Stimulated activated CD8-positive, alpha-beta memory T cell treated with anti-CD3 and anti-CD28 coated beads, Interleukin-15, amount 100 ng/mL, for 1 hour (primary cell): Measurements from ENCODE around the gene CTBP2.

Source experiments
- DNase-seq: peaks from one replicate; pipeline ENCODE4 v3.0.0-alpha.2; 2020; ENCODE audit warnings: low read depth

The CTBP2 gene

DNA sequence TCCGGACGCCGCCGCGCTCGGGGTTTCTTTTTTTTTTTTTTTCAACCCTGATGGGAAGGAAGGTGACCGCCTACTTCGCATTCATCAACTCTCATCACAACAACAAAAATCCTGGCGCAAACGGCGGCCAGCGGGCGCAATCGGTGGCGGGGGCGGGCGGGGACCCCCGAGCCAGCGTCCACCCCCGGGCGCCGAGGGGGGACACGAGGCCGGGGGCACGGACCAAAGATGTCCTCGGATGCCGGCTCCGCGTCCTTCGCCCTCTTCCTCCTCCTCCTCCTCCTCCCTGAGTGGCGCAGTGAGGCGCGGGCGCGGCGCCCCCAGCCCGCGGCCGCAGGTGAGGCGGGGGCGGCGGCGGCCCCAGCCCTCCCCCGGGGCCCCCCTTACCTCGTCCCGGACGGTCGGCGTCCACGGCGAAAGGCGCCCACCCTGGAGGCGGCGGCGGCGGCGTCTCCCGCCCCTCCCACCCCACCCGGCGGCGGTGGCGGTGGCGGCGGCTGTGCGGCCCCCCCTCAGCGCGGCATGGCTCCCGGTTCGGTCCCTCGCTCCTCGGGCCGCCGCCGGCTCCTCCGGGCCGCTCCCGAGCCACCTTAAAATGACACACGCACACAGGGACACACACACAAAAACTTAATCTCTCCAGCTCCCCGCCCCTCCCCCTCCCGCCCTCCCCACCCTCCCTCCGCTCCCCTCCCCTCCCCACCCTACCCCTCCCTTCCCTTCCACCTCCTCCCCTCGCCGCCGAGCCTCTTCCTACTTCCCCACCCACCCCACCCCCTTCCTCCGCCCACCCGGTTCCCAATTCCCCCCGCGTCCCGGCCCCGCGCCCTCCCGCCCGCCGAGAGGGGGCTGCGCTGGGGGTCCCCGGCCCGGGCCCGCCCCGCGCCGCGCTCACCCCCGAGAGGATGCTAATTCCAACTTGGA, at the start of gene CTBP2:
TSS of gene CTBP2 (minus strand) at position 632 of the 924 bp plus-strand sequence.
- DNase-seq, result no peak

DNA sequence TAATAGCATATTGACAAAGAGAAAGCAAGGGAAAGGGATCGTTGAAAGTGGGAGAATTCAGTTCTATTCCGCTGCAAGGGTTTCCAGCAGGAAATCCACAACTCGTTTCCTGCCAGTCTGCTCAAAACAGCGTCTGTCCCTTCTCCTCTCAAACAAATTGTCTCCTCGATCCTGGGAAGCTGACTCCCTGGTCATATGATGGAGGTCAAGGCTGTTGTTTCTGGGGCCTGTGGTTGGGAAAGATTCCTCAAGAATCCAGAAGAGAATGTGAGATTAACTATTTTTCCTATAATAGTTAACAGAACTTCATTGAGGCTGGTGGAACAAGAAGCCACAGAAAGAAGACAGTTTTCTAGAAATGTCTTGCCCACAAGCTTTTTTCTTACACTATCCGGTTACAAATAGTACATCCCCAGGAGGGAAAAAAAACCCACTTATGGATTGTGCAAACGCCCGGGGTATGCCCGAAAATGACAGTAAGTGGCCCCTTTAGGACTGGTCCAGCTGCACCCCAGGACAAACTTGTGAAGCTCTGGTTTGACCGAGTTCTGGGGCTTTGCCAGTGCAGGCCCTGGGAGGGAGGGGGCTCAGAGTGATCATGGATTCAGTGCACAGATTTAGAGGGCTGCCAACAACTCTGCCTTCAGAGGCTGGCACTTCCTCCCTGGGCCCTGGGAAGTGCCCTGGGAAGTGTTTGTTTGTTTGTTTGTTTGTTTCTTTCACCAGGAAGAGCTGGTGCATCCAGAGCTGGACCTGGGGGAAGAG, 49.4 kb upstream of the CTBP2 start:
- no peak for DNase-seq

DNA sequence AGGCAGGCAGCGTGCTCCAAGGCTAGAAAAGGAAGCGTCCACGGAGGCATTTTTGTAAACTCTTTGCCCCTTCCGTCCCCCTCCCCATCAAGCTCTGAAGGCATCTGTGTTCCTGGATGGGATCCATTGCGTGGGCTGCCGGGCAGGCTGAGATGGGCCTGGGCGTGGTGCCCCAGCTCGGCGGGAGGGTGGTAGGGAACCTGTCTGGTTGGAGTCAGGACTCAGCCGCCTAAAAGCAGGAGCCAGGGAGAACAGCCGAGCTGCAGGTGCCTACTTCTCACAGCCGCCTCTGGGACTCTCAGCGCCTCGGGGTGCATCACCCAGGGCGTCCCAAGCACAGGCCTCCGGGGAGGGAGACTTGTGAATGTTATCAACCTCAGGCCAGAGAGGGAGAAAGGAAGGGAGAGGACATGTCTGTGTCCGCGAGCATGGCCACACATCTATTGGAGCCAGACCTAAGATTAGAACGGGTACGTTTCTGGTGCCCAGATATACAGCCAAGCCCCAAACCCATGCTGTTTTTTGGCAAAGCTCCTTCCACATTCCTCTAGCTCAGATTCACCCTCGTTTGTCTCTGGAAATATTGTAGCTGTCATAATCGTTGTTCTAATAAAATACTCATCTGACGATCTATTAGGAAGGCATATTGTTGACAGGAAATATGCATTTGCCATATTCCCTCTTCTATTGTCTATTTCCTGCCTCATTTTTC, 48.6 kb upstream of the CTBP2 start:
- no peak for DNase-seq

DNA sequence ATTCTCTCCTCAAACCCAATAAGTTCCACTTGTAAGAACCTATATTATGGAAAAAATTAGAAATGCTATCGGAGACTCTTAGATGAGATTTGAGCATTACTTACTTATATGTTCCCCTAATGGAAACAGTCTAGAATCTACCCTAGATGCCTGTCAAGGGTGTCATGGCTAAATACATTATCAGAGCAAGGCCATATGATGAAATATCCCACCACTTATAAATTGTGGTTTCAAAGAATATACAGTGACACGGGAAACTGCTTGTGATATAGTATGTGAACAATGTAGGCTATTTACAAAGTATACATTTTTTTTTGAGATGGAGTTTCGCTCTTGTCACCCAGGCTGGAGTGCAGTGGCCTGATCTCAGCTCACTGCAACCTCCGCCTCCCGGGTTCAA, 46.3 kb upstream of the CTBP2 start:
- DNase-seq, result no peak

DNA sequence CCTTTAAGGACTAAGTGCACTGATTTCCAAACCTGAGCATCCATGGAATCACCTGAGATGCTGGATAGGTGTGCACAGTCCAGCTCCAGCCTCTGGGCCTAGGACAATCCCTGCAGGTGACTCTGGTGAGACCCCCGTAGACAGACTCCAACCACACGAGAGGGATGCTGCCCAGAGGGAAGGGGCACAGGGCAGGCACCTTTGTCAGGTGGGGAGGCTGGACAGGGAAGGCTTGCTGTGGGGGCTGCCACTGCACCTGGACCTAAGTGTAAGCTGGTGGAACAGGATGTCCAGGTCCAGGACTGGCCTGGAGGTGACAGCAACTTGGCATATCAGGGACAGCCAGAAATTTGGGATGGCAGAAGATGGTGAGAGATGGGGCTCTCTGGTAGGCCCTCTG, 45.1 kb upstream of the CTBP2 start:
- no peak for DNase-seq

DNA sequence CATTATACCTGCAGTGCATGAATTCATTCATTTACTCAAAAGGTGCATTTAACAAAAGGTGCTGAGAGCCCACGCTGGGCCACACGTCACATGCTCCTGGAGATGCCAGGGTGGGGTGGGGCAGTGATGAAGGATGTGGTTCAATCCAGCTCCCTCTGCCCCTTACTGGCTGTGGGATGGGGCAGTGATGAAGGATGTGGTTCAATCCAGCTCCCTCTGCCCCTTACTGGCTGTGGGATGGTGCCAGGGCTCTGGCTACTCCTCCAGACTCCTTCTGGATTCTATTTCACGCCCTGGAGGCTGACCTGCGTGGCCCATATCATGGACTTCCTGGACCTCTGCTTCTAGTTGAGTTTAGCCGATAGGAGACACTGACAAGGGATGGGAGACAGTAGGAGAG, 44.0 kb upstream of the CTBP2 start:
- no peak for DNase-seq

DNA sequence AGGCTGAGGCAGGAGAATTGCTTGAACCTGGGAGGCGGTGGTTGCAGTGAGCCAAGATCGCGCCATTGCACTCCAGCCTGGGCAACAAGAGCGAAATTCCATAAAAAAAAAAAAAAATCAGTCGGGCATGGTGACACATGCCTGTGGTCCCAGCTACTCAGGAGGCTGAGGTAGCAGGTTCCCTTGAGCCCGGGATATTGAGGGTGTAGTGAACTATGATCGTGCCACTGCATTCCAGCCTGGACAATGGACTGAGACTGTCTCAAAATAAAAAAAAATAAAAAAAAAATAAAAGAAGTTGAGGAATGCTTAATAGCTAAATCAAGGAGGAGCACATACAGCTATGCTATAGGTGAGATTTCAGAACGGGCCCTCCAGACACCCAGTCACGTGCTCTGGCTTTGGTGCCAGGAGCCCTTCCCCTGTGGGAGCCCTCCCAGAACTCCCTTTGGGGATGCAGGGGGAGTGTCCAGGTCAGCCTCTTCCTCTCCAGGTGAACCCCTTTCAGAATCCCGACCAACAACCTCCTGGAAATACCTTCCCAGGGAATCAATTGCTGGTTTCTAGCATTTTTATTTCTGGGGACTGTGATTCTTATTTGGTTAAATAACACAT, 42.9 kb upstream of the CTBP2 start:
- DNase-seq, result no peak

DNA sequence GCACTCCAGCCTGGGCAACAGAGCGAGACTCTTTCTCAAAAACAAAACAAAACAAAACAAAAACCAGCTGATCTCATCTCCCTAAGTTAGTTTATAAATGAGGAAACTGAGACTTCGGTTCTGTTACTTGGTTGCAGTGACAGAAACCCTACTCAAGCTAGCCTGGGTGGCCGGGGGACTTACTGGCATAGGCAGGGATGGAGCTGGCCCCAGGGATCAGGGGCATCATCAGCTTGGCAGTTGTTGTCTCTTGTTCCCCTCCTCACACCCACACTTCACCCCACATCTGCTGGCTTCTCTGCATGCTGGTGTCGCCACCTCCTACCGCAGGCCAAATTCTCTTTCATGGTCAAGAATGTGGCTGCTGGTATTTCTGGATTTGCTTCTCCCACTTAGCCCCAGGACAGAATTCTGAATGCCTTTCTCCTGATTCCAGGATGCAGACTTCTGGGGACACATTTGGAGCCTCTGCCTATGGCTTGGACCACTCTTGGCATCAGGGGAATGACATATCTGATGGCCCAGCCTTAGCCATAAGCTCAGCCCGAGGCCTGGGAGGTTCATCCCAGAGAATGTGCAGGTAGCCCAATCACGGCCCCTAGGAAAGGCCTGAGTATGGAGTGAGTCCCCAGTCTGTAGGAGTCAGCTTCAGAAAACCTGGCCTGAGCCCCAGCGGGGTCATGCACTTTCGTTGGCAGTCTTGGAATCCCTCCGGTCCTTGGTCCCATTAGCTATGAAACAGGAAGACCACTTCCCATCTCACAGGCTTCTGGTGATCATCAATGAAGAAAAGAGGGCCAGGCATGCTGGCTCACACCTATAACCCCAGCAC, 41.6 kb upstream of the CTBP2 start:
- no peak for DNase-seq

DNA sequence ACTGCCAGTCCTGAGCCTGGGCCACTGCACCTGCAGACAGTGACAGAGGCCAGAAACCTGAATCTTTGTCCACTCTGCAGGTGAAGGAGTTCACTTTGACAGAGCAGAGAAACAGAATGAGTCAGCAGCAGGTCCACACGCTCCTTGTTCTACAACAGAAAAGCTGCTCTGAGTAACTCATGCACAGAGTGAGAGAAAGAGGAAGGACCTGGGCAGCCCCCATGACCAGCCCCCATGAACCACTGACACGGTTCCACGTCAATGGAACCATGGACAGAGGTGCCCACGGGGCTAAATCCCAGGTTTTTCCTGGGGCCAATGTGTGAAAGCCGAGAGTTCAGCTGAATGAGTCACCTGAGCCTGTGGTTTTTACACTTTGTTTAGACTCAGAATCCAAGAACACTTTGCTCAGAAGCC, 40.8 kb upstream of the CTBP2 start:
- DNase-seq, result no peak

DNA sequence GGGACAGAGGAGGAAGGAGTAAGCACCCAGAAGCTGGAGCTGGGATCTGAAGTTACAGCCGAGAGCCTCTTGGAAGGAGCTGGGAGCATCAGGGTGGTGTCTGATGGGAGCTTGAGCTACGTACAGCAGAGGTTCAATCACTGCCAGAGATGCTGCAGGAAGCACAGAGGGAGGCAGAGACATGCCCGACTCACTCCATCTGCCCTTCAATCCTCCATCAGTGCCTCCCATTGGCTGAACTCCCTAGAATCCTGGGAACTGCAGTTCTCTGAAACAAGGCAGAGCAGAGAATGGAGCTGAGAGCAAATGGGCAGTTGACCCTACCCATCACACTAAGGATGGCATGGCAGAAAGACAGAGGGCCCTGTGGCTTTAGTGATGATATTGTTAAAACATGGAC, 40.0 kb upstream of the CTBP2 start:
- DNase-seq, result no peak

DNA sequence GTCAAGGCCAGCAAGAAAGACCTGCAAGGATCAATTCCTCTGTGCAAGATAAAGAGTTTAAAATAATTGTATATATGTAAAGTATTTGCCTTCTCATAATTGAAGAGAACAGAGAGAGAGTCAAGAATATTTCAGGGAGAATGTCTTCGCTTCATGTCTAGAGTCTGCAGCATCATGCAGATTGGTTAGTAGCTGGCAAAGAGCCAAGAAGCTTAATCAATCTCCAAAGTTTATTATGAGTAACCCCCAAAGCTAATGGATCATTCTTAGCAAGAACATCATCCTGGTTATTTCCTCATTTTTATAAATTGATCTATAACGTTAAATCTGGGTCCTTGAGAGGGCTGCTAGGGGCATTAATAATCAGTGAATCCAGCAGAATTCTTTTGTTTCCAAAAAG, 38.9 kb upstream of the CTBP2 start:
- no peak for DNase-seq

GRCh38 chr10:125194814-125195213, 34.5 kb upstream of the CTBP2 start:
- no peak for DNase-seq

DNA sequence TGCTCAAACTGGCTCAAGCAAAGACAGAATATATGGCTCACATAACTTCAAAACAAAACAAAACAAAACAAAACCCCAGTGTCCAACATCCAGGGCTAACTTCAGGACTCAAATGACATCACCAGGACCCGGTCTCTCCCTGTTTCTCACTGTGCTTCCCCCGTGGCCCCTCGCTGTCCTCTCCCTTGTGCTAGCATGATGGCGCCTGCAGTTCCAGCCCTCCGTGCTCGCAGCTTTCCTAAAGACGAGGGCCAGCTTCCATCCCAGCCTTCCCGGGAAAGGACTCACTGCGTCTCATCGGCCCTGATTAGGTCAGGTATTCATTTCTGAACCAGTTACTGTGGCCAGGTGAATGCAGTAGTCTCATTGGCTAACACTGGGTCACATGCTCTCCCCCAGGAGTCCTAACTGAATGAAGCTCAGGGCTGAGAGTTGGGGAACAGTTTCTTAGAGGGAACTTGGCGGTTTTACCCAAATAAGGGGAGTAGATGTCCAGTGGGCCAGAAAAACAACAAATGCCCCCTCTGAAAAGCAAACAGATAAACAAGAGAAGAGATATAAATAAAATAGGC, 33.0 kb upstream of the CTBP2 start:
- no peak for DNase-seq

DNA sequence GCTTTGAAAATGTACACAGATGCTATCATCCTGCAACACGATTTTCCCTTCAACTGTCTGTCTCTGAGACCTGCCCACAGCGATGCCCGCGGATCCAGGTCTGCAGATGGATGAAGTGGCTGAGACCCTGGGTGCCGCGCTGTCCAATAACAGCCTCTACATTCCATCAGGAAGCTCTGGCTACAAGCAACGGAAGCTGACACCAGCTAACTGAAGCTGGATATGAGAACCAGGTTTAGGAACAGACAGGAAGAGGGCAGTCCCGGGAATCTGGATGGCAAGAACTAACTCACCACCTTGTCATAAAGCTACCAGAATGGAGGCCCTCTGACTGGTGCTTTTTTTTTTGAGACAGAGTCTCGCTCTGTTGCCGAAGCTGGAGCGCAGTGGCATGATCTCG, 32.3 kb upstream of the CTBP2 start:
- DNase-seq, result no peak

- DNase-seq, result no peak
These were observed 31.6 kb upstream of the CTBP2 start for GRCh38 chr10:125192005-125192404.

- no peak for DNase-seq
These were observed 30.6 kb upstream of the CTBP2 start for GRCh38 chr10:125190946-125191345.

GRCh38 chr10:125190414-125190813, 30.1 kb upstream of the CTBP2 start:
- DNase-seq, result no peak

DNA sequence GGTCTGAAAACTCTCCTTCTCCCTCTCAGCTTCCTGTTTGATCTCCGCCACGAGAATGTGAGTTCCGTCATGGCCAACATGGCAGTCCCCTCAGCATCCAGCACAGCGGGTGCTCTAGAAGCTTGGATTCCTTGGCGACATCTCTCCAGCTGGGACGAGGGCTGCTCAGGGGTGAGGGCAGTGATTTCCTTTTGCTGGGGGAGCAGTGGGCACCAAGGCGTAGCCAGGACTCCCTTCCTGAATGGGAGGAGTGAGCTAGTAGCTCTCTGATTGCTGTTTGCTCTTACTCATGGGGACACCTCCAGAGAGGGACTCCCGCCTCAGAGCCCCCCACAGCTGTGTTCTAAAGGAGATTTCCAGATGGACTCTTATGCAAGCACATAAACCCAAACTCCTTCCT, 28.8 kb upstream of the CTBP2 start:
- DNase-seq, result no peak

GRCh38 chr10:125187238-125188194, 27.2 kb upstream of the CTBP2 start:
- no peak for DNase-seq
